Hepatic stellate cell (primary cell): ENCODE data around the gene CORO7.

Experiments
- DNase-seq: peaks from one replicate; pipeline ENCODE4 v3.0.0; 2011; ENCODE audit warnings: low spot score

The CORO7 gene

DNA sequence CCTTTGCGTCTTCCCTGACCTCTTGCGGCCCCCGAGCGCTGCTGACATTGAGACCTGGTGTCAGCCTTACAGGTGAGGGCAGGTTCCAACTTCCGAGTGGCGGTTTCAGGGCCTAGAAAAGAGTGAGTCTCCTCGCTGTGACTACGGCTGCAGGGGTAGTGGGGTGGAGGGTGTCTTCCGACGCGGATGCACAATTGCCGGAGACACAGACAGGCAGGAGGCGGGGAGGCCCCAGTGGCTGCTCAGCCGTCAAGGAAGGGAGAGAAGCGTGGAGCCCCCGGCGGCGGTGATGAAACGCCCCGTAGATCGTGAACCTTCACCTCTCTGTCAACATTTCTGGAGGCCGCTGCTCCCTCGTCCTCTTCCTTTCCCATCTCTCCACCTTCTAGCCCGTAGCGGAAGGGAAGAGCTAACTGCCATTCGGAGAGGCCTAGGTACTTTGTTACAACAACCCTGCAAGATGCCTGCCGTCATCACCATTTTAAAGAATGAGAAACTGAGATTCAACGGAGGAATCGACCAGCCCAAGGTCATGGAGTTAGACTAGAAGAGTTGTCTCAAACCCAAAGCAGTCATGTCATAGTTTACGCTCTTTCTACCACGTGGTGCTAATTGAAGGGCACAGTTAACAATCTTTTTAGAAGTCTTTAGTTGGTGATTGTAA lies 9.8 kb upstream of the CORO7 start:
- DNase-seq: no peak

- peak; percentile 99 for DNase-seq
These were observed 9.1 kb upstream of the CORO7 start, which contains the start of gene DNAJA3 for GRCh38 chr16:4425378-4426020. TSS of gene DNAJA3 (plus strand) at chr16:4425868. CDS start at chr16:4425882, 14 bp downstream.

GRCh38 chr16:4420505-4421105 lies 4.2 kb upstream of the CORO7 start:
- no peak for DNase-seq

- DNase-seq: no peak
These were observed 3.1 kb upstream of the CORO7 start for GRCh38 chr16:4419402-4419959.

- no peak for DNase-seq
These were observed 727 bp downstream of the CORO7 start for GRCh38 chr16:4415538-4416199.

GRCh38 chr16:4414187-4414917 lies 2.0 kb downstream of the CORO7 start:
- DNase-seq: no peak

DNA sequence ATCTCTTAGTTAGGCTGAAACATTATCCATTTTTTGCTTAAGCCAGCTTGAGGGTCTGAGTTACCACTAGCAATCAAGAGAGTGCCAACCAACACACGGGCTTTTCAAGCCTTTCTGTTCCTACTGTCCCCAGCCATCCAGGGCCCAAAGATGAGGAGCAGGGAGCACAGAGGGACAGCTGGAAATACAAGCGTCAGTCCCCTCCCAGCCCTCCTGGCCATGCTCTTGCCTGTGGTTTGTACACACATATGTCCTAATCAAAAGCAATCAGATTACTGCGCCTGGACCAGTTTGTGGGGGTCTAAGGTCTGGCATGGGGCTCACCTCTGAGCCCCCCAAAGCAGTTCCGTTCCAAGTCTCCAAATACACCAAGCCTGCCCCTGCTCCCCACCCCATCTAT lies 3.5 kb downstream of the CORO7 start:
- DNase-seq: no peak

DNA sequence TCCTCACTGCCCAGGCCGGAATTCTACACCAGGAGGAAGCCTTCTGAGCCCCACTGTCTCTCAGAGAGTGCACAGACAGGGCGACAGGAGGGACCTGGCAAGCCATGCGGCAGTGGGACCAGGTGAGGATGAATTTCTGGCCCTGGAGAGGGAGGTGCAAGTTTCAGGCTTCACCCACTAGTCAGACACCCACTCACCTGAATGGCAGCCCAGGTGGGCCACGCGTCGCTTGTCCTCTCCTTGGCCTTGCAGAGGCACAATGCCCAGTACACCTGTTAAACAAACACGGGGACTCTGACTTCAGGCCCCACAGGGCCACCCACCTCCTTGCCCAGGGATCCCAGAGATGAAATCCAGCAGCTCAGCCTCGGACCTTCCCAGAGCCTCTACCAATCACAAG lies 4.2 kb downstream of the CORO7 start:
- DNase-seq: no peak

GRCh38 chr16:4411684-4412083 lies 4.7 kb downstream of the CORO7 start:
- DNase-seq: no peak

GRCh38 chr16:4410335-4411075 lies 5.9 kb downstream of the CORO7 start:
- peak; percentile 82 for DNase-seq

GRCh38 chr16:4409081-4409932 lies 7.1 kb downstream of the CORO7 start:
- DNase-seq: peak; percentile 37

DNA sequence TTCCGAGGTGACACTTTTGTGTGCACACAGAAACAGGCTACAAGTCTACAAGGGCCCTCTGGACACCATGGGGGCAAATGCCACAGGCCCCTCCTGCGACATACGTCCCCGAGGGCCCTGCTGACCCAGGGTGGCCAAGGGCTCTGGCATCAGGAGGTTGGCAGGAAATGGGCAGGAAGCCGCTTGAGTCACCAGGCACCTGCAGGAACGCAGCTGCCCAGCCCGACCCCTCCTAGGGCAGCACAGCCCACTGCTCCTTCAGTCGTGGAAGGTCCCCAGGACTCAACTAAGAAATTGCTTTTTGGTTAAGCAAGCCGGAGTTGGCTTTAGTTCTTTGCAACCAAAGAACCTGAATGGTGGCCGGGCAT lies 8.1 kb downstream of the CORO7 start:
- DNase-seq: no peak

DNA sequence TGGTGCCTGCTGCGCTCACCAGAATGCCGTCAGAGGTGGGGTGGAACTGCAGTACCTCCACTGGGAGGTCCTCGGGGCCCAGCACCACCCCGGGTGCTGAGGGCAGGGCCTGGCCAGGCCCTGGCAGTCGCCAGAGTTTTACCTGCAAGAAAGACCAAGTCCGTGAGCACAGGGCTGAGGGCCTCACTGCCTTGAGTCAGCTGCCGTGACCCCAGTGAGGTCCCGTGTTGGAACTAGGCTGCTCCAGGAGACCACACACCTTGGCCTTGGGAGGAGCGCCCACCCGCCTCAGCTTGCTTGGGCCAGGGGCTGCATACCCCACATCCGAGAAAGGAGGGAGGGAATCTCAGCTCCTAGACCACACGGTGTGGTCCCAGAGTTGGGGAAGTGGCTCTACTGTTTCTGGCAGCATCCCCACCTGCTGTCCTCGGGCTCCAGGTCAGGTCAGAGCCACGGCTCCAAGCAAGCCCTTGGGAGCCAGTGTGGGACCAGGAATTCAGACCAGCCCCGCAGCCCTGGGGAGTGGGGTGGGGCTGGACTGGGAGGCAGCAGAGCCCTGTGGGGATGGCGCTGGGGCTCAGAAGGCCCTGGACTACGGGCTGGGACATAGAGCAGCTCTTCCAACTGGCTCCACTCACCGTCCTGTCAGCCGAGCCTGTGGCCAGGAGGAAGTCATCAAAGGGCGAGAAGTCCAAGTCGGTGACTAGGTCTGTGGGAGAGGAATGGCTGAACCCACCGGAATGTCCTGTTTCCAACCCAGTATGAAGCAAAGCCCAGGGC lies 8.7 kb downstream of the CORO7 start:
- peak; percentile 91 for DNase-seq

GRCh38 chr16:4404967-4405696 lies 11.3 kb downstream of the CORO7 start:
- DNase-seq: no peak

DNA sequence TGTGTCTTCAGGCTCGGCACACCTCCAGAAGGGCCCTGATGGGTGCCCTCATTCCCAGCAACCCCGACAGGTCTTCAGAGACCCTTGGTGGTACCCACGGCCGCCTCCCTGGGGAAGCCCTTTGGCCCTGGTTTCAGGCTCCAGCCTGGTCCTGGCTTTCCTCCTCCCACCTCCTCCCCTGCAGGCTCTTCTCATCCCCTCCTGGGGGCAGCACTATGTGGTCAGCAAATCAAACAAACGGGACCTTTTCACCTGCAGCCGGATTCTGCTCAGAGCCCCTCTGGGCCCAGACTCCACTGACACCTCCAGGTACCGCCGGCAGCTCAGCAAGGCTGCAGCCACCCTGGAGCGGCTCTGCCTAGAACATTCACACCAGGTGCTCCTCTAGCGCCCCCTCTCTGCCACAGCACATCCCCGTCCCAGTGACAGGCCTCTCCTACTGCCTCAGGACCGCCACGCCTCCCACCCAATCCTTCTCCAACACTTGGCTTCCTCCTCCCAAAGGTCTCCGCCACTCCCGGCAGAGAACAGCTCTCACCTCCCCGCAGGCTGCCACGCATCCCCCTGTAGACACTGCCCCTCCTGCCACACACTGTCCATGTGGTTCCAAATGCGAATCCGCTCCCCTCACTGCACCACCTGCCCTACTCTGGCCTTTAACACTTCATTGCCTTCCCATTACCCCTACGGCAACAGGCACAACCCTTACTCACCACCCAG lies 12.0 kb downstream of the CORO7 start:
- no peak for DNase-seq

DNA sequence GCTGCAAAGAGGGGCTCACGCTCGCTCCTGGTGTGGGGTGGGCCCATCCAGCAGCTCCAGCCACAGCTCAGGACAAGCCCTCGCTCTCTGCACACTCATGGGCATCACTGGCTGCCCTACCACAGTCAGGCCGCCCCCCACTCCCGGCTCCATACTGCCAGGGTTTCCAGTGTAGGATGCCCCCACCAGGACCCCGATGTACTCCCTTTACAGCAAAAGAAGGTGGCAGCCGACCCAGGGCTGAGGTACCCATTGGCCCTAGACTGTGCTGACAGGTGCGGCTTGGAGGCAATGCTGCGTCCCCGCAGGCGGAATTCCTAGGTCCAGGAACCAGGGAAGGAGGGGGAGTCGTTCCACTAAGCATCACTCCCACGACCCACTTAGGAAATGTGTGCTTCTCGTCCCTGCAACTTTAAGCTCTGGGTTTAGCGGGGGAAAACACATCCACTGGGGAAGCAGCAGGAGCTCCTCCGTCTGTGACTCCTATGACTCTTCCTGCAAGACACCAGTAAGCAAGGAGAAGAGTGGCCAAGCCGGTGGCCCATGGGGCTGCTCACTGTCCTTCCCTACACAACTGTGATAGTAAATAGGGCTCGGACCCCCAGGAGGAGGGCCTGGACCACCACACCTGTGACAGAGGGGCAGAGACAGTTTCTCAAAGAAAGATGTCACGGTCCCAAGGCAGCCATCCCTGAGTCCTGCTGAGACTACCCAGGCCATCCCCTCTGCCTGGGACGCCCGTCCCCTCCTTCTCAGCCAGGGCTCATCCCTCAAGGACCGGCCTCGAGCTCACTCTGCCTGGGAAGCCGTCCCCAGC lies 13.1 kb downstream of the CORO7 start:
- no peak for DNase-seq

GRCh38 chr16:4402439-4403132 lies 13.8 kb downstream of the CORO7 start:
- DNase-seq: peak; percentile 96
